OCI-LY3 (cell line): Measurements from ENCODE around the gene ASB8.

Experiments used
- CTCF ChIP-seq: fragments of 200-600, 300-600 bp; sonication (generic); IDR thresholded peaks from 2 replicates; pipeline ENCODE4 v1.5.1; 2014; ENCODE audit warnings: antibody characterized with exemption, low read length, low read depth
- EZH2phosphoT487 ChIP-seq: fragments of 200-600 bp; shearing (Covaris generic); IDR thresholded peaks from 2 replicates; pipeline ENCODE4 v1.6.1; 2018; ENCODE audit warnings: antibody characterized with exemption, mixed run types, low read depth

- TF ChIP-seq CTCF (no peak), EZH2phosphoT487 (no peak)
Measured at GRCh38 chr12:48121522-48121921, 35.8 kb downstream of the ASB8 start.
